GM12865 (cell line): ENCODE data around the gene USH2A.

Experiments used
- DNase-seq: peaks from one replicate; pipeline ENCODE4 v3.0.0; 2010; ENCODE audit warnings: low read depth
- H3K4me3 ChIP-seq: 2 replicates; pipeline ENCODE4 v1.5.1; 2011; ENCODE audit warnings: mild to moderate bottlenecking, low read depth, low read length, control low read depth
- TF ChIP-seq, protein P1 (sequence below): IDR thresholded peaks from 2 replicates; pipeline ENCODE4 v1.5.1; 2011; ENCODE audit warnings: low read length, control low read depth, low read depth, inconsistent platforms; ENCODE audit not compliant: insufficient read depth; ENCODE audit errors: missing control alignments

Gene USH2A

DNA sequence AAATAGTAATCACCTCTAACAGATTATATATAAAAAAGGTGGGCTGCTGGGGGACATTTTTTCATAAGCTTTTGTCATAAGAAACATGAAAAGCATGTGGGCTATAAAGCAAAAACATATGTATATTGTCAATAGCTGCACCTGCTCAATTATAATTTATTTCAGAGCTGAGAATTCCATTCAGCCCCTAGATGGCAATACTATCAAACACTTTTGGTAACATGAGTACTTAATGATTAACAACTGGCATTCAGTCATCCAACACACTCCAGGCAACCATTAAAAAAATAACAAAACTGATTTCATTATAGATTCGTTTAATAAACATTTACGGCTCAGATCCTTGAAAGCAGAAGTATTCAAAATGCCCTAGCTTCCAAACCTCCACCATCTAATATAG is 741.0 kb downstream of the USH2A start:
- H3K4me3 ChIP-seq: no peak overlapping the region
- no peak for DNase-seq
- TF ChIP-seq, protein P1, sequence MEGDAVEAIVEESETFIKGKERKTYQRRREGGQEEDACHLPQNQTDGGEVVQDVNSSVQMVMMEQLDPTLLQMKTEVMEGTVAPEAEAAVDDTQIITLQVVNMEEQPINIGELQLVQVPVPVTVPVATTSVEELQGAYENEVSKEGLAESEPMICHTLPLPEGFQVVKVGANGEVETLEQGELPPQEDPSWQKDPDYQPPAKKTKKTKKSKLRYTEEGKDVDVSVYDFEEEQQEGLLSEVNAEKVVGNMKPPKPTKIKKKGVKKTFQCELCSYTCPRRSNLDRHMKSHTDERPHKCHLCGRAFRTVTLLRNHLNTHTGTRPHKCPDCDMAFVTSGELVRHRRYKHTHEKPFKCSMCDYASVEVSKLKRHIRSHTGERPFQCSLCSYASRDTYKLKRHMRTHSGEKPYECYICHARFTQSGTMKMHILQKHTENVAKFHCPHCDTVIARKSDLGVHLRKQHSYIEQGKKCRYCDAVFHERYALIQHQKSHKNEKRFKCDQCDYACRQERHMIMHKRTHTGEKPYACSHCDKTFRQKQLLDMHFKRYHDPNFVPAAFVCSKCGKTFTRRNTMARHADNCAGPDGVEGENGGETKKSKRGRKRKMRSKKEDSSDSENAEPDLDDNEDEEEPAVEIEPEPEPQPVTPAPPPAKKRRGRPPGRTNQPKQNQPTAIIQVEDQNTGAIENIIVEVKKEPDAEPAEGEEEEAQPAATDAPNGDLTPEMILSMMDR: no peak

- H3K4me3 ChIP-seq: no peak overlapping the region
- TF ChIP-seq, protein P1: no peak
- no peak for DNase-seq
Measured at GRCh38 chr1:215681041-215681440, 742.2 kb downstream of the USH2A start.

- no peak for DNase-seq
- H3K4me3 ChIP-seq: no peak overlapping the region
- TF ChIP-seq, protein P1: no peak
Measured at GRCh38 chr1:215679231-215679630, 744.0 kb downstream of the USH2A start.

- no peak for DNase-seq
- TF ChIP-seq, protein P1: no peak
- no peak overlapping the region for H3K4me3 ChIP-seq
Measured at GRCh38 chr1:215677112-215677511, 746.1 kb downstream of the USH2A start.

- DNase-seq: no peak
- TF ChIP-seq, protein P1: no peak
- H3K4me3 ChIP-seq: no peak overlapping the region
Measured at GRCh38 chr1:215673943-215674342, 749.3 kb downstream of the USH2A start.

DNA sequence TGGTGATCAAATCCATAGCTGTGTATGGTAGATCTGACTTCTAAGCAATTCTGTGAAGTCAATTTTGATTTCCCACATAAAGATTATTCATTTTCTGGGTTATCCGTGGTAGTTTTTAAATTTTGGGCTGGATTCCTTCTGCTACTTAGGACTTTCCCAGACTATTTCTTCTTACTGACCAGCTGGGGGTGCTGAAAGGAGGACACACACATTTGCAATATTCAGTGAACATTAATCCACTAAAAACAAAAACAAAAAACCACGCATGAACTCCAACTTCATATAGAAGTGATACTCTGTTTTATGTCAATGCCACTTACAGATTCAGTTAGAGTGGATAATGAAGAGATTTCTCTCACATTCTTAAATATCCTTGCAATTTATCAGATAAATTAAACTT is 750.8 kb downstream of the USH2A start:
- TF ChIP-seq, protein P1: no peak
- H3K4me3 ChIP-seq: no peak overlapping the region
- no peak for DNase-seq

- H3K4me3 ChIP-seq: no peak overlapping the region
- no peak for DNase-seq
- TF ChIP-seq, protein P1: no peak
Measured at GRCh38 chr1:215669806-215670491, 753.3 kb downstream of the USH2A start.
